Cardiac muscle cell (in vitro differentiated cells and primary cell): Measurements from ENCODE around the gene RAB11FIP3. TPM values are rescaled to one million over a fixed set of nuclear protein-coding genes. Genes with fewer than 3 reads are reported as not detected.
A peak's percentile ranks its signal among the peaks of the same experiment; 100 is the strongest.

Source experiments
- DNase-seq, 2 donors: peaks; one replicate each; pipeline versions ENCODE4 v3.0.0 to v3.0.0-alpha.2; 2010 to 2017; ENCODE audit warnings: low read depth in 1 of 2, low spot score in 1 of 2
- H3K27ac ChIP-seq: fragments of 200-600 bp; sonication (generic); 2 replicates; pipeline ENCODE4 v1.5.1; 2016
- H3K27me3 ChIP-seq: fragments of 200-600 bp; sonication (generic); 2 replicates; pipeline ENCODE4 v1.6.0; 2016; ENCODE audit warnings: control low read depth
- H3K36me3 ChIP-seq: fragments of 200-600 bp; sonication (generic); 2 replicates; pipeline ENCODE4 v1.5.1; 2016; ENCODE audit warnings: control low read depth
- H3K4me1 ChIP-seq: fragments of 200-600 bp; sonication (generic); 2 replicates; pipeline ENCODE4 v1.8.1; 2017; ENCODE audit warnings: low read depth, mild to moderate bottlenecking, mixed run types
- H3K4me3 ChIP-seq: fragments of 200-600 bp; sonication (generic); 2 replicates; pipeline ENCODE4 v1.5.1; 2016; ENCODE audit warnings: mild to moderate bottlenecking
- H3K9me3 ChIP-seq: fragments of 200-600 bp; sonication (generic); 2 replicates; pipeline ENCODE4 v1.5.1; 2017; ENCODE audit warnings: low read depth, mild to moderate bottlenecking, control low read depth
- polyA plus RNA-seq: library from polyadenylated mRNA; unstranded; fragments of >200 nt; fragmentation: Nextera tagmentation; extraction: Ambion mirVana; gene quantifications from 2 replicates; pipeline ENCODE4 v1.2.1, GENCODE V29; 2016
- total RNA-seq: library from RNA; depleted of rRNA; stranded (reverse); fragments of >200 nt; gene quantifications from 2 replicates; pipeline ENCODE4 v1.2.3, GENCODE V29; 2016
- TF ChIP-seq, protein P1 (sequence below): IDR thresholded peaks from 2 replicates; pipeline ENCODE4 v1.5.1; 2012; ENCODE audit warnings: low read depth, mild to moderate bottlenecking, low read length

RAB11FIP3 gene
- total and polyA plus RNA-seq, 2 experiments from 2014 or later: 55.3 to 77.1 TPM

DNA sequence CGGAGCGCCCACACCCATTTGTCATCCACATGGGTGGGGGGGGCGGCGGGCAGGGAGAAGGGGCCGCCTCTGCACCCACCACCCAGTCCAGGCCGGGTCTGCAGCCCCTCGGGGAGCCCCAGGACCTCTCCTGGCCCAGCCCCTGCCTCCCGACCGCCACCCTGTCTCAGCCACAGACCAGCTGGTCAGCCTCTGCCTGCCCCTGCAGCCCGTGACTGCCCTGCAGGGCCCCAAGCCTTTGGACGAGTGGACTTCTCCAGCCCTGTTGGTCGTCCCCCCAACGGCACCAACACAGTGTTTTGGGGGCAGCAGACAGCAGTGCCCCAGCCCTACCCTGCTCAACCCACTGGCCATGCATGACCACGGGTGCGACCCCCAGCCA lies 136.0 kb downstream of the RAB11FIP3 start:
- H3K9me3 ChIP-seq: no peaks in the 10 kb centered on the region
- TF ChIP-seq, protein P1, sequence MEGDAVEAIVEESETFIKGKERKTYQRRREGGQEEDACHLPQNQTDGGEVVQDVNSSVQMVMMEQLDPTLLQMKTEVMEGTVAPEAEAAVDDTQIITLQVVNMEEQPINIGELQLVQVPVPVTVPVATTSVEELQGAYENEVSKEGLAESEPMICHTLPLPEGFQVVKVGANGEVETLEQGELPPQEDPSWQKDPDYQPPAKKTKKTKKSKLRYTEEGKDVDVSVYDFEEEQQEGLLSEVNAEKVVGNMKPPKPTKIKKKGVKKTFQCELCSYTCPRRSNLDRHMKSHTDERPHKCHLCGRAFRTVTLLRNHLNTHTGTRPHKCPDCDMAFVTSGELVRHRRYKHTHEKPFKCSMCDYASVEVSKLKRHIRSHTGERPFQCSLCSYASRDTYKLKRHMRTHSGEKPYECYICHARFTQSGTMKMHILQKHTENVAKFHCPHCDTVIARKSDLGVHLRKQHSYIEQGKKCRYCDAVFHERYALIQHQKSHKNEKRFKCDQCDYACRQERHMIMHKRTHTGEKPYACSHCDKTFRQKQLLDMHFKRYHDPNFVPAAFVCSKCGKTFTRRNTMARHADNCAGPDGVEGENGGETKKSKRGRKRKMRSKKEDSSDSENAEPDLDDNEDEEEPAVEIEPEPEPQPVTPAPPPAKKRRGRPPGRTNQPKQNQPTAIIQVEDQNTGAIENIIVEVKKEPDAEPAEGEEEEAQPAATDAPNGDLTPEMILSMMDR: no peak
- no peaks in the 10 kb centered on the region for H3K36me3 ChIP-seq
- H3K27ac ChIP-seq: no peak overlapping the region
- H3K4me1 ChIP-seq: peaks cover 20% of the 10 kb centered on the region
- peaks cover 42% of the 10 kb centered on the region for H3K27me3 ChIP-seq
- no peak for DNase-seq
- H3K4me3 ChIP-seq: no peak overlapping the region

DNA sequence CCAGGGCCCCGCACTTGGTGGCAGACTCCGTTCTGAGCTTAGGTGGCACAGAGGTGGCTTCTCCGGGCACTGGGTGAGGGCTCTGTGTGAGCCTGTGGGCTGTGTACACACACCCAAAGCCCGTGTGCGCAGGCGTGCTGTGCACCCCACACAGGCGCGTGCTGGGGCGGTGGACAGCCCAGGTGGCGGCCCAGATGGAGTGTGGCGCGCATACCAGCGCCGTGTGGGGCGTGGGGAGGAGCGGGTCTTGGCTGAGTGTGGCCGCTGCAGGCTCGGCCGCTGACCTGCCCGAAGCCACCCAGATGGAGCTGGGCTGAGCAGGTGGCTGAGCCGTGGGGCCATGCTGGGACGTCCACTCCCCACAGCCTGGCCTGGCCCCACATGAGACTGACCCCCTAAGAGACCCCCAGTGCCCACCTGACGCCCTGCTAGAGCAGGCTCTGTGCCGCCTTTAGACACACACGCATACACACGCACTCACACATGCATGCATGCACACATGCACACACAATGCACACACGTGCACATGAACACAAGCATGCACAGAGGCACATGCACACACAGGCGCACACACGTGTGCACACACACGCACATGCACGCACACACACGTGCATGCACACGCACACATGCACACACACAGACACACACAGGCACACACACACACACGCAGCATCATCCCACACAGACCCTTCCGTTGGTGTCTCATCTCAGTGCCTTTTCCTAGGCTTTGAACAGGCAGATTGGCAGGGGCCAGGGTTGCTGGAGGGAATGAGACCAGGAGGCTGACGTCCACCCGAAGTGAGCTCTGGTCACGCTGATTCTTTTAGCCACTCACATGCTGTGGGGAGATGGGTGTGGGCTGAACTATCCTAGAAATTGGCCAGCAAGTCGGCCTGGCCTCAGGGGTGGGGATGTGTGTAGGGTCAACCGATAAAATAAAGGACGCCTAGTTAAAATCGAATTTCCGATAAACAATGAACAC lies 136.8 kb downstream of the RAB11FIP3 start:
- H3K9me3 ChIP-seq: no peaks in the 10 kb centered on the region
- no peak for DNase-seq
- peaks cover 28% of the 10 kb centered on the region for H3K4me1 ChIP-seq
- H3K36me3 ChIP-seq: no peaks in the 10 kb centered on the region
- H3K27me3 ChIP-seq: peaks cover 42% of the 10 kb centered on the region
- no peak overlapping the region for H3K4me3 ChIP-seq
- TF ChIP-seq, protein P1: no peak
- H3K27ac ChIP-seq: no peak overlapping the region

GRCh38 chr16:563072-563644 lies 137.7 kb downstream of the RAB11FIP3 start:
- Histone ChIP-seq H3K9me3 (no peaks in the 10 kb centered on the region), H3K4me1 (peaks cover 28% of the 10 kb centered on the region), H3K27me3 (peaks cover 42% of the 10 kb centered on the region), H3K4me3 (no peak overlapping the region), H3K27ac (no peak overlapping the region), H3K36me3 (no peaks in the 10 kb centered on the region)
- DNase-seq: no peak
- TF ChIP-seq, protein P1: no peak

DNA sequence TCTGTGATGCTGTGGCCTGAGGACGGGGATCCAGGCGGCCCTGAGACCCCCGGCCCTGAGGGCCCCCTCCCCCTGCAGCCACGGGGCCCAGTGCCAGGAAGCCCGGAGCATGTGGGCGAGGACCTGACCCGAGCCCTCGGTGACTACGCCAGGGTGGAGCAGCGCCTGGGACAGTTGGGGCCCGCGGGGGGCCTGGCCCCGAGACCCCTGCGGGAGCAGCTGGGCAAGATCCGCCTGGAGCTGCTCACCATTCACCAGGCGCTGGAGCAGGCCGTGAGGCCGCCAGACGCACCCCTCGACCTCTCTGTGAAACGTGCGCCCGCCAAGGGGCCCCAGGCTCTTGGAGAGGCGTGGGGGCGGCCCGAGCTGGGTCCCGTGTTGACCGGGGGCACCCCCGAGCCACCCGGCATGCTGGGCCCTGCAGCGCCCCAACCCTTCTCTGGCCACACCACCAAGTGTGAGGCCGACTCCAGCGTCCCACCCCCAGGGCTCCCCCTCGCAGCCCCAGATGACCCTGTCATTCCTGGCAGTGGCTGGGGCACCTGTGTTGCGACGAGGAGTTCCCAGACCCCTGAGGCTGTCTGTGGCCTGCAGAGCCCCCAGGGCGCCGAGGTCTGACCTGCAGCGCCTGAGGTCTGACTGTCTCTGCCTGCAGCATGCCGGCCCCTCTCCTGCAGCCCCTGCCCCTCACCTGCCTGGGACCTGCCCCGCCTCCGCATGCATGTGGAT lies 139.4 kb downstream of the RAB11FIP3 start:
- Histone ChIP-seq H3K27me3 (peaks cover 25% of the 10 kb centered on the region), H3K36me3 (no peaks in the 10 kb centered on the region), H3K9me3 (no peaks in the 10 kb centered on the region), H3K27ac (peak overlapping the region; percentile 60), H3K4me1 (peaks cover 32% of the 10 kb centered on the region), H3K4me3 (no peak overlapping the region)
- DNase-seq: no peak
- TF ChIP-seq, protein P1: no peak
